HCT116 (cell line): Measurements from ENCODE around the gene STOML2. TPM values are rescaled to one million over a fixed set of nuclear protein-coding genes. Genes with fewer than 3 reads are reported as not detected.

Experiments used
- ATAC-seq: fragments of 200-7000 bp; cut with Tn5 transposase; 2 replicates; pipeline ENCODE4 v1.9.1; 2020; ENCODE audit warnings: mild to moderate bottlenecking, moderate library complexity
- BruUV-seq: library from RNA; stranded (reverse); fragments of 400-500 nt; replicated peaks from 2 replicates; lab custom pipeline; 2021; lab: Mats Ljungman, UMichigan
- CTCF ChIA-PET: fragments of 300-600 bp; sonication (Branson Sonifier 250); formaldehyde crosslinking; loops from one replicate; lab custom pipeline; 2021; ENCODE audit warnings: antibody characterized with exemption; lab: Charles Lee
- POLR2A ChIA-PET: fragments of 300-600, 350-600 bp; sonication (Branson Sonifier 250); formaldehyde crosslinking; loops from one replicate; lab custom pipeline; 2021; ENCODE audit warnings: antibody characterized with exemption; lab: Charles Lee
- RAD21 ChIA-PET, 2 experiments: fragments of 300-600 bp; sonication (Branson Sonifier 250); formaldehyde crosslinking; loops; one replicate each; lab custom pipeline; 2023; ENCODE audit warnings: low total read pairs in 2 of 2; ENCODE audit not compliant: uncharacterized antibody in 2 of 2, unreplicated experiment in 2 of 2, low non-redundant PET in 1 of 2; lab: Charles Lee
- DNase-seq: peaks from one replicate; pipeline ENCODE4 v3.0.0-alpha.2; 2010; ENCODE audit warnings: low read depth, low spot score
- H2AFZ ChIP-seq: fragments of 200-600 bp; shearing (Covaris generic), sonication (generic); 2 replicates; pipeline ENCODE4 v1.6.1; 2017; ENCODE audit warnings: low read depth, mixed run types, mixed read lengths, antibody characterized with exemption, low read length; ENCODE audit not compliant: poor library complexity, severe bottlenecking
- H3K27ac ChIP-seq: 2 replicates; pipeline ENCODE4 v1.5.1; 2012; ENCODE audit warnings: low read depth, low read length
- H3K27me3 ChIP-seq: fragments of 200-600 bp; sonication (generic); 2 replicates; pipeline ENCODE4 v1.6.1; 2016; ENCODE audit warnings: mixed run types, low read length, mixed read lengths; ENCODE audit not compliant: insufficient read depth
- H3K36me3 ChIP-seq, 2 experiments: fragments of 200-500 bp in 1 of 2; fragments of 200-600 bp in 1 of 2; sonication (Bioruptor generic) in 1 of 2; sonication (generic) in 1 of 2; 2 replicates each; pipeline versions ENCODE4 v1.5.1 to v1.6.1; 2014 to 2016; ENCODE audit warnings: low read length in 2 of 2, inconsistent platforms in 1 of 2, mixed read lengths in 1 of 2, mixed run types in 1 of 2; ENCODE audit not compliant: insufficient read depth in 2 of 2, control insufficient read depth in 1 of 2
- H3K4me1 ChIP-seq, 2 experiments: fragments of 200-600 bp in 1 of 2; sonication (generic) in 1 of 2; 2 replicates each; pipeline versions ENCODE4 v1.5.1 to v1.6.1; 2012 to 2017; ENCODE audit warnings: low read length in 2 of 2, inconsistent platforms in 1 of 2, mild to moderate bottlenecking in 1 of 2, mixed read lengths in 1 of 2, mixed run types in 1 of 2, moderate library complexity in 1 of 2; ENCODE audit not compliant: insufficient read depth in 2 of 2, control insufficient read depth in 1 of 2
- H3K4me2 ChIP-seq: fragments of 200-600 bp; sonication (generic); 2 replicates; pipeline ENCODE4 v1.6.1; 2017; ENCODE audit warnings: mixed run types, low read length, mixed read lengths
- H3K4me3 ChIP-seq, 2 experiments: fragments of 200-600 bp in 1 of 2; sonication (generic) in 1 of 2; replicated peaks in 1 of 2; 2 replicates each; pipeline ENCODE4 v1.5.1; 2011 to 2016; ENCODE audit warnings: low read length in 2 of 2, control low read depth in 1 of 2, low read depth in 1 of 2, mild to moderate bottlenecking in 1 of 2, mixed read lengths in 1 of 2, mixed run types in 1 of 2
- H3K79me2 ChIP-seq: fragments of 200-600 bp; sonication (generic); 2 replicates; pipeline ENCODE4 v1.6.1; 2017; ENCODE audit warnings: mild to moderate bottlenecking, mixed run types, low read length, moderate library complexity, mixed read lengths; ENCODE audit not compliant: insufficient read depth
- H3K9ac ChIP-seq: fragments of 200-600 bp; sonication (generic); 2 replicates; pipeline ENCODE4 v1.6.1; 2016; ENCODE audit warnings: low read length, mixed read lengths
- H3K9me2 ChIP-seq: fragments of 200-600 bp; sonication (generic), shearing (Covaris generic); 2 replicates; pipeline ENCODE4 v1.6.1; 2017; ENCODE audit warnings: mixed run types, mild to moderate bottlenecking, moderate library complexity; ENCODE audit not compliant: insufficient read depth
- H3K9me3 ChIP-seq, 2 experiments: fragments of 200-500 bp in 1 of 2; fragments of 200-600 bp in 1 of 2; sonication (Bioruptor generic) in 1 of 2; sonication (generic) in 1 of 2; 2 replicates each; pipeline ENCODE4 v1.6.1; 2014 to 2017; ENCODE audit warnings: low read length in 2 of 2, mixed read lengths in 2 of 2, inconsistent platforms in 1 of 2, low read depth in 1 of 2, mild to moderate bottlenecking in 1 of 2, mixed run types in 1 of 2, moderate library complexity in 1 of 2; ENCODE audit not compliant: control insufficient read depth in 1 of 2, insufficient read depth in 1 of 2
- H4K20me1 ChIP-seq: fragments of 200-600 bp; sonication (generic), shearing (Covaris generic); 2 replicates; pipeline ENCODE4 v1.6.1; 2017; ENCODE audit warnings: mixed run types, mild to moderate bottlenecking, moderate library complexity; ENCODE audit not compliant: insufficient read depth
- CBX3 ChIP-seq: IDR thresholded peaks from 2 replicates; pipeline ENCODE4 v1.6.1; 2012; ENCODE audit warnings: low read depth
- POLR2A ChIP-seq: IDR thresholded peaks from 2 replicates; pipeline ENCODE4 v1.7.0; 2011; ENCODE audit warnings: borderline replicate concordance; ENCODE audit not compliant: insufficient read depth, insufficient read length; ENCODE audit errors: extremely low read depth
- TCF7L2 ChIP-seq: IDR thresholded peaks from 2 replicates; pipeline ENCODE4 v1.7.0; 2011; ENCODE audit warnings: borderline replicate concordance, inconsistent platforms; ENCODE audit not compliant: insufficient read depth, insufficient read length; ENCODE audit errors: extremely low read depth
- ZNF274 ChIP-seq: fragments of 200-500 bp; sonication (Bioruptor generic); IDR thresholded peaks from 2 replicates; pipeline ENCODE4 v1.6.1; 2014; ENCODE audit warnings: mild to moderate bottlenecking, low read depth, low read length, inconsistent platforms
- intact Hi-C: fragments of 100-400 bp; cut with micrococcal nuclease; formaldehyde crosslinking; loops from 2 replicates; pipeline ENCODE4 v1.10.0; 2022
- total RNA-seq: library from RNA; stranded (reverse); gene quantifications from one replicate; pipeline ENCODE4 v1.2.1, GENCODE V29; 2021; ENCODE audit not compliant: unreplicated experiment
- TF ChIP-seq, protein P1 (sequence below), 3 experiments: fragments of 200-600 bp in 1 of 3; sonication (generic) in 1 of 3; IDR thresholded peaks in 2 of 3; conservative IDR thresholded peaks in 1 of 3; 2 replicates each; pipeline ENCODE4 v1.5.1; 2012 to 2017; ENCODE audit warnings: low read depth in 2 of 3, low read length in 2 of 3, antibody characterized with exemption in 1 of 3, borderline replicate concordance in 1 of 3, control low read depth in 1 of 3, mild to moderate bottlenecking in 1 of 3, mixed read lengths in 1 of 3, mixed run types in 1 of 3, moderate library complexity in 1 of 3; ENCODE audit not compliant: insufficient read depth in 1 of 3

The STOML2 gene
- total RNA-seq, 1 experiment from 2014 or later: 245 TPM

DNA sequence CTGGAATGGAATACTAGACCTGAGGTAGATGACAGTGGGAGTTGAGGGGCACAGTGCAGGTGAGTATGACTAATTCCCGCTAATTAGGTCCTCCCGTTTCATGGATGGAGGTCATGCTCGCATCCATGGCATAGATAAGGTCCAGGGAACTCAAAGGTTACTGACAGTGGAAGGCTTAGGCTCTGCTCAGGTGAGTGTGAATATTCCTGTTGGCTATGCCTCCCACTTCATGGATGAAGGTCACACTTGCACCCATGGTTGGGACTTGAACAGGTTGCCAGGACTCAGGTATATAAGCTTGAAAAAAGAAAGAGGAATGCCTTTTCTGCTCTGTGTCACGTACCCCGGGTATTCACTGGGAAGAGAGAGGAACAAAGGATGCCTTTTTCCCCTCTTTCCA is 39.1 kb upstream of the STOML2 start:
- no peak overlapping the region for H3K4me3 ChIP-seq
- ATAC-seq: no peak
- RAD21 ChIA-PET: no interaction called here
- H3K9me2 ChIP-seq: no peaks in the 10 kb centered on the region
- BruUV-seq: no TSS peak
- no peak overlapping the region for H3K4me2 ChIP-seq
- POLR2A ChIA-PET: no interaction called here
- CTCF ChIA-PET: no interaction called here
- H3K27me3 ChIP-seq: no peaks in the 10 kb centered on the region
- no peak for TF ChIP-seq POLR2A
- peak; percentile 77; the same call in 1 of the 2 replicates for TF ChIP-seq CBX3
- peaks cover 17 to 20% of the 10 kb centered on the region in 2 experiments; a peak in 2 of 4 replicates for H3K9me3 ChIP-seq
- no peaks in the 10 kb centered on the region for H4K20me1 ChIP-seq
- H3K9ac ChIP-seq: no peak overlapping the region
- H3K27ac ChIP-seq: no peak overlapping the region
- no peak for DNase-seq
- no peaks in the 10 kb centered on the region for H3K4me1 ChIP-seq
- intact Hi-C loops: no loop called here
- no peak overlapping the region for H2AFZ ChIP-seq
- no peaks in the 10 kb centered on the region for H3K36me3 ChIP-seq
- no peaks in the 10 kb centered on the region for H3K79me2 ChIP-seq

DNA sequence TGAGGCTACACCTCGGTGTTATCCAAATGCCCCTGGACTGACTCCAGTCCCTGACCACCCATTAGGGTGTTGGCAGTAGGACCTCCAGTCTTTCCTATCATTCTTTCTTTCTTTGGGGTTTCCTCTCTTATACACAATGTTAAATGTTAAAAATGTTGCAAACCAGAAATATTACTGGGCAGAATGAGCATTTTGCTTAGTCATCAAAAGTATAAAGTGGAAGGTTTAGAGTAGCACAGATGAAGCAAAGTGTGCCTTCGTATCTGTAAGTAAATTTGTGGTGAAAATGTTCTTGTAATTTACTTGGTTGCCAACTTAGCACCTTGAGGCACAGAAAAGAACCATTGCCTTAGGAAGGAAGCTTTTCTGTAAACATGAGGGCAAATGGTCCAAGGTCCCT is 37.2 kb upstream of the STOML2 start:
- no TSS peak for BruUV-seq
- no peak for ATAC-seq

More for the DNA sequence above, 37.2 kb upstream of the STOML2 start:
- Histone ChIP-seq H3K4me2 (no peak overlapping the region), H3K27me3 (no peaks in the 10 kb centered on the region), H3K27ac (no peak overlapping the region), H3K4me3 (no peak overlapping the region), H2AFZ (no peak overlapping the region), H3K79me2 (no peaks in the 10 kb centered on the region), H3K4me1 (no peaks in the 10 kb centered on the region), H3K9me3 (peaks cover 14 to 20% of the 10 kb centered on the region in 2 experiments; a peak in 2 of 4 replicates), H3K36me3 (no peaks in the 10 kb centered on the region), H4K20me1 (no peaks in the 10 kb centered on the region), H3K9me2 (no peaks in the 10 kb centered on the region), H3K9ac (no peak overlapping the region)
- intact Hi-C loops: no loop called here
- TF ChIP-seq, protein P1, sequence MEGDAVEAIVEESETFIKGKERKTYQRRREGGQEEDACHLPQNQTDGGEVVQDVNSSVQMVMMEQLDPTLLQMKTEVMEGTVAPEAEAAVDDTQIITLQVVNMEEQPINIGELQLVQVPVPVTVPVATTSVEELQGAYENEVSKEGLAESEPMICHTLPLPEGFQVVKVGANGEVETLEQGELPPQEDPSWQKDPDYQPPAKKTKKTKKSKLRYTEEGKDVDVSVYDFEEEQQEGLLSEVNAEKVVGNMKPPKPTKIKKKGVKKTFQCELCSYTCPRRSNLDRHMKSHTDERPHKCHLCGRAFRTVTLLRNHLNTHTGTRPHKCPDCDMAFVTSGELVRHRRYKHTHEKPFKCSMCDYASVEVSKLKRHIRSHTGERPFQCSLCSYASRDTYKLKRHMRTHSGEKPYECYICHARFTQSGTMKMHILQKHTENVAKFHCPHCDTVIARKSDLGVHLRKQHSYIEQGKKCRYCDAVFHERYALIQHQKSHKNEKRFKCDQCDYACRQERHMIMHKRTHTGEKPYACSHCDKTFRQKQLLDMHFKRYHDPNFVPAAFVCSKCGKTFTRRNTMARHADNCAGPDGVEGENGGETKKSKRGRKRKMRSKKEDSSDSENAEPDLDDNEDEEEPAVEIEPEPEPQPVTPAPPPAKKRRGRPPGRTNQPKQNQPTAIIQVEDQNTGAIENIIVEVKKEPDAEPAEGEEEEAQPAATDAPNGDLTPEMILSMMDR (IDR thresholded peaks at IDR 0.05 in 2 of 3, conservative IDR thresholded peaks at IDR 0.05 in 1 of 3; ENCODE audit: borderline replicate concordance in 1 of 3, insufficient read depth in 1 of 3, low read depth in 2 of 3, low read length in 2 of 3): 0 out of 6 replicates have a peak, but pooled peaks of 1 of the 3 experiments have one; percentile 13
- TF ChIP-seq TCF7L2 (no peak), ZNF274 (no peak)
- POLR2A ChIA-PET: no interaction called here
- CTCF ChIA-PET: no interaction called here
- no peak for DNase-seq
- RAD21 ChIA-PET: no interaction called here
